H9 (cell line): ENCODE measurements around the gene FARP1. TPM values are rescaled to one million over a fixed set of nuclear protein-coding genes. Genes with fewer than 3 reads are reported as not detected.

ENCODE experiments used
- DNase-seq: peaks from one replicate; pipeline ENCODE4 v3.0.0-alpha.2; 2017
- H2AFZ ChIP-seq: one replicate; pipeline ENCODE4 v1.6.1; 2013; ENCODE audit warnings: mild to moderate bottlenecking, low read length, control low read depth, moderate library complexity
- H2AK5ac ChIP-seq: 2 replicates; pipeline ENCODE4 v1.6.1; 2013; ENCODE audit warnings: low read length, control low read depth, mixed read lengths; ENCODE audit not compliant: insufficient read length
- H2BK120ac ChIP-seq: one replicate; pipeline ENCODE4 v1.6.1; 2013; ENCODE audit warnings: low read depth, mild to moderate bottlenecking, low read length, control low read depth, inconsistent platforms; ENCODE audit not compliant: poor library complexity, severe bottlenecking
- H2BK12ac ChIP-seq: 2 replicates; pipeline ENCODE4 v1.6.1; 2013; ENCODE audit warnings: low read length, control low read depth, mixed read lengths, low read depth; ENCODE audit not compliant: insufficient read length
- H2BK15ac ChIP-seq: 2 replicates; pipeline ENCODE4 v1.6.1; 2013; ENCODE audit warnings: low read depth, low read length, control low read depth
- H2BK20ac ChIP-seq: one replicate; pipeline ENCODE4 v1.6.1; 2013; ENCODE audit warnings: low read depth, mild to moderate bottlenecking, low read length, control low read depth, inconsistent platforms; ENCODE audit not compliant: poor library complexity, severe bottlenecking
- H2BK5ac ChIP-seq: 2 replicates; pipeline ENCODE4 v1.6.1; 2013; ENCODE audit warnings: low read length, control low read depth, mixed read lengths; ENCODE audit not compliant: insufficient read length
- H3K14ac ChIP-seq: 2 replicates; pipeline ENCODE4 v1.6.1; 2013; ENCODE audit warnings: low read length, control low read depth; ENCODE audit not compliant: insufficient read depth
- H3K18ac ChIP-seq: 2 replicates; pipeline ENCODE4 v1.6.1; 2013; ENCODE audit warnings: low read depth, mild to moderate bottlenecking, mixed read lengths, low read length, control low read depth; ENCODE audit not compliant: insufficient read length
- H3K23ac ChIP-seq: 2 replicates; pipeline ENCODE4 v1.6.1; 2013; ENCODE audit warnings: low read length, control low read depth, mixed read lengths, low read depth; ENCODE audit not compliant: insufficient read length
- H3K23me2 ChIP-seq: 2 replicates; pipeline ENCODE4 v1.6.1; 2013; ENCODE audit warnings: low read depth, mild to moderate bottlenecking, mixed read lengths, low read length, control low read depth; ENCODE audit not compliant: insufficient read length, poor library complexity, severe bottlenecking
- H3K27ac ChIP-seq: 2 replicates; pipeline ENCODE4 v1.5.1; 2013; ENCODE audit warnings: low read length, control low read depth, mixed read lengths, low read depth; ENCODE audit not compliant: insufficient read length
- H3K27me3 ChIP-seq: 2 replicates; pipeline ENCODE4 v1.6.1; 2013; ENCODE audit warnings: low read length, control low read depth, inconsistent platforms; ENCODE audit not compliant: insufficient read depth
- H3K4ac ChIP-seq: 2 replicates; pipeline ENCODE4 v1.6.1; 2013; ENCODE audit warnings: low read depth, mild to moderate bottlenecking, control low read depth, inconsistent platforms, low read length, moderate library complexity
- H3K4me1 ChIP-seq: 2 replicates; pipeline ENCODE4 v1.6.1; 2013; ENCODE audit warnings: low read length, control low read depth, inconsistent platforms; ENCODE audit not compliant: insufficient read depth
- H3K4me2 ChIP-seq: 2 replicates; pipeline ENCODE4 v1.6.1; 2013; ENCODE audit warnings: low read length, control low read depth, mixed read lengths; ENCODE audit not compliant: insufficient read length, insufficient read depth
- H3K56ac ChIP-seq: 2 replicates; pipeline ENCODE4 v1.6.1; 2013; ENCODE audit warnings: low read depth, mild to moderate bottlenecking, mixed read lengths, low read length, control low read depth; ENCODE audit not compliant: insufficient read length
- H3K79me1 ChIP-seq: 2 replicates; pipeline ENCODE4 v1.6.1; 2013; ENCODE audit warnings: low read depth, mild to moderate bottlenecking, moderate library complexity, low read length, control low read depth, inconsistent platforms; ENCODE audit not compliant: insufficient read depth, poor library complexity, severe bottlenecking
- H3K79me2 ChIP-seq: 2 replicates; pipeline ENCODE4 v1.6.1; 2013; ENCODE audit warnings: low read length, control low read depth, inconsistent platforms; ENCODE audit not compliant: insufficient read depth
- H3K9ac ChIP-seq: 2 replicates; pipeline ENCODE4 v1.6.1; 2013; ENCODE audit warnings: low read length, control low read depth, mixed read lengths; ENCODE audit not compliant: insufficient read length; ENCODE audit errors: extremely low read depth
- H3K9me3 ChIP-seq: one replicate; pipeline ENCODE4 v1.6.1; 2013; ENCODE audit warnings: low read depth, low read length, inconsistent platforms; ENCODE audit not compliant: control insufficient read depth
- H3T11ph ChIP-seq: one replicate; pipeline ENCODE4 v1.6.1; 2013; ENCODE audit warnings: mild to moderate bottlenecking, low read length, control low read depth, inconsistent platforms
- H4K20me1 ChIP-seq: one replicate; pipeline ENCODE4 v1.6.1; 2013; ENCODE audit not compliant: control insufficient read depth, insufficient read length, insufficient read depth
- H4K5ac ChIP-seq: 2 replicates; pipeline ENCODE4 v1.6.1; 2013; ENCODE audit warnings: low read depth, mild to moderate bottlenecking, mixed read lengths, low read length, control low read depth; ENCODE audit not compliant: insufficient read length
- H4K8ac ChIP-seq: replicated peaks from 2 replicates; pipeline ENCODE4 v1.6.1; 2013; ENCODE audit warnings: low read length, control low read depth, mixed read lengths, low read depth; ENCODE audit not compliant: insufficient read length
- H4K91ac ChIP-seq: 2 replicates; pipeline ENCODE4 v1.6.1; 2013; ENCODE audit warnings: low read depth, mild to moderate bottlenecking, moderate library complexity, mixed read lengths, low read length, control low read depth; ENCODE audit not compliant: insufficient read length
- H3K27ac Mint-ChIP-seq, 3 experiments: 2 replicates in 2 of 3; 3 replicates in 1 of 3; pipeline ENCODE4 v1.8.0; 2020 to 2021; ENCODE audit warnings: mixed read lengths in 3 of 3, mild to moderate bottlenecking in 1 of 3, moderate library complexity in 1 of 3
- H3K27me3 Mint-ChIP-seq: 2 replicates; pipeline ENCODE4 v1.8.0; 2021; ENCODE audit warnings: low read depth, mild to moderate bottlenecking, moderate library complexity, mixed read lengths
- H3K36me3 Mint-ChIP-seq, 3 experiments: 2 replicates in 2 of 3; 3 replicates in 1 of 3; pipeline ENCODE4 v1.8.0; 2020 to 2021; ENCODE audit warnings: low read depth in 3 of 3, mixed read lengths in 3 of 3; ENCODE audit not compliant: insufficient read depth in 1 of 3
- H3K4me1 Mint-ChIP-seq, 2 experiments: 2 replicates each; pipeline ENCODE4 v1.8.0; 2020; ENCODE audit warnings: mixed read lengths in 2 of 2
- H3K4me3 Mint-ChIP-seq, 2 experiments: 2 replicates in 1 of 2; 3 replicates in 1 of 2; pipeline ENCODE4 v1.8.0; 2020 to 2021; ENCODE audit warnings: mild to moderate bottlenecking in 2 of 2, mixed read lengths in 2 of 2, moderate library complexity in 1 of 2
- H3K9me3 Mint-ChIP-seq, 2 experiments: 2 replicates in 1 of 2; 3 replicates in 1 of 2; pipeline ENCODE4 v1.8.0; 2020; ENCODE audit warnings: mild to moderate bottlenecking in 2 of 2, mixed read lengths in 2 of 2, moderate library complexity in 1 of 2
- CTCF ChIP-seq: fragments of 200-600 bp; sonication (generic); conservative IDR thresholded peaks from 3 replicates; pipeline ENCODE4 v1.8.0; 2021; ENCODE audit warnings: antibody characterized with exemption, mild to moderate bottlenecking
- WGBS: extraction: QIAGEN DNeasy Blood & Tissue Kit; methylation state at CpG from one replicate; pipeline ENCODE4 v1.1.7; 2013; ENCODE audit warnings: missing lambda C conversion rate, low lambda C conversion rate, mixed read lengths; ENCODE audit not compliant: insufficient read length; ENCODE audit errors: extremely low coverage; 5-methylcytosine and 5-hydroxymethylcytosine counted together
- total RNA-seq: library from RNA; stranded (reverse); gene quantifications from 2 replicates; pipeline ENCODE4 v1.2.1, GENCODE V29; 2021

FARP1 gene
- total RNA-seq, 1 experiment from 2014 or later, result 95.9 TPM

GRCh38 chr13:98267080-98267912 is 124.4 kb downstream of the FARP1 start:
- no peak for DNase-seq
- Histone ChIP-seq H4K91ac (no peak overlapping the region), H4K20me1 (no peaks in the 10 kb centered on the region), H3K4me2 (no peak overlapping the region), H2BK120ac (no peak overlapping the region), H3K4ac (no peak overlapping the region), H3K56ac (no peak overlapping the region), H3K23ac (no peak overlapping the region), H3K9ac (no peak overlapping the region), H2BK12ac (no peak overlapping the region), H3K79me2 (no peaks in the 10 kb centered on the region; the same call in 1 of the 2 replicates), H2BK15ac (no peak overlapping the region), H3K14ac (no peak overlapping the region), H3T11ph (no peak overlapping the region), H2BK5ac (no peak overlapping the region), H3K9me3 (no peaks in the 10 kb centered on the region), H2BK20ac (no peak overlapping the region), H4K8ac (no peak overlapping the region), H3K27ac (no peak overlapping the region), H3K79me1 (no peaks in the 10 kb centered on the region), H3K4me1 (no peaks in the 10 kb centered on the region), H2AK5ac (no peak overlapping the region), H3K23me2 (no peaks in the 10 kb centered on the region), H3K18ac (no peak overlapping the region), H4K5ac (no peak overlapping the region), H2AFZ (no peak overlapping the region), H3K27me3 (no peaks in the 10 kb centered on the region)
- Mint-ChIP-seq H3K27ac (peak overlapping the region in 2 of 3 experiments; percentile 57 to 70; a peak in 1 of 7 replicates), H3K4me3 (no peak overlapping the region), H3K4me1 (peaks cover 2 to 10% of the 10 kb centered on the region in 2 experiments), H3K9me3 (no peaks in the 10 kb centered on the region), H3K27me3 (no peaks in the 10 kb centered on the region), H3K36me3 (peaks cover 0 to 4% (median 0%) of the 10 kb centered on the region in 3 experiments; a peak in 2 of 7 replicates)
- WGBS, result no CpG with 5 or more reads among the region's 18 CpGs
- TF ChIP-seq CTCF, result no peak
